OCI-LY3 (cell line): Measurements from ENCODE around the gene NOL12.

Source experiments
- EZH2phosphoT487 ChIP-seq: fragments of 200-600 bp; shearing (Covaris generic); IDR thresholded peaks from 2 replicates; pipeline ENCODE4 v1.6.1; 2018; ENCODE audit warnings: antibody characterized with exemption, mixed run types, low read depth
- TF ChIP-seq, protein P1 (sequence below): fragments of 200-600, 300-600 bp; sonication (generic); IDR thresholded peaks from 2 replicates; pipeline ENCODE4 v1.5.1; 2014; ENCODE audit warnings: antibody characterized with exemption, low read length, low read depth

DNA sequence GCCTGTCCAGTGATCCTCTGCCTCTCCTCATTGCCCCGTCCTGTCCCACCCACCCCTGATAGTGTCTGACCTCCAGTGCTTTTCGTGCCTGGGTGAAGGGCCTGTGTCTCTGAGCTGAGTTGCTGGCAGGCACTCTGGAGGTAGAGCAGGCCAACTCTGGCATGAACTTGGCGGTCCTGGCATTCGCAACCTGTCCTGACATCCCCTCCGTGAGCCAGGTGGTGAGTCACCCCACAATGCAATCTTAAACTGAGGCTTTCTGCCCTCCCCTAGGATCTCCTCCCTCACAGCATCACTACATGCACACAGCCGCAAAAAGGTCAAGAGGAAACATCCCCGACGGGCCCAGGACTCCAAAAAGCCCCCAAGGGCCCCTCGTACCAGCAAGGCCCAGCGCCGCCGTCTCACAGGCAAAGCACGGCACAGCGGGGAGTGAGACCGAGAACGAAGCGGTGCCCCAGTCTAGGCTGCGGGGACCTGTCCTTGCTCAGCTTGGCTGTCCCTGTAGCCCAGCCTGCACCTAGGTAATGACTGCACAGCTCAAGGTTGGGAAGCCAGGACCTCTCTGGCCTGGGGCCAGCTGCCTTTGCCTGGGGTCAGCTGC is 4.9 kb downstream of the NOL12 start:
- TF ChIP-seq, protein P1, sequence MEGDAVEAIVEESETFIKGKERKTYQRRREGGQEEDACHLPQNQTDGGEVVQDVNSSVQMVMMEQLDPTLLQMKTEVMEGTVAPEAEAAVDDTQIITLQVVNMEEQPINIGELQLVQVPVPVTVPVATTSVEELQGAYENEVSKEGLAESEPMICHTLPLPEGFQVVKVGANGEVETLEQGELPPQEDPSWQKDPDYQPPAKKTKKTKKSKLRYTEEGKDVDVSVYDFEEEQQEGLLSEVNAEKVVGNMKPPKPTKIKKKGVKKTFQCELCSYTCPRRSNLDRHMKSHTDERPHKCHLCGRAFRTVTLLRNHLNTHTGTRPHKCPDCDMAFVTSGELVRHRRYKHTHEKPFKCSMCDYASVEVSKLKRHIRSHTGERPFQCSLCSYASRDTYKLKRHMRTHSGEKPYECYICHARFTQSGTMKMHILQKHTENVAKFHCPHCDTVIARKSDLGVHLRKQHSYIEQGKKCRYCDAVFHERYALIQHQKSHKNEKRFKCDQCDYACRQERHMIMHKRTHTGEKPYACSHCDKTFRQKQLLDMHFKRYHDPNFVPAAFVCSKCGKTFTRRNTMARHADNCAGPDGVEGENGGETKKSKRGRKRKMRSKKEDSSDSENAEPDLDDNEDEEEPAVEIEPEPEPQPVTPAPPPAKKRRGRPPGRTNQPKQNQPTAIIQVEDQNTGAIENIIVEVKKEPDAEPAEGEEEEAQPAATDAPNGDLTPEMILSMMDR: no peak
- no peak for TF ChIP-seq EZH2phosphoT487
